Endothelial cell of umbilical vein (primary cell): Measurements from ENCODE around the gene SDF2. TPM values are rescaled to one million over a fixed set of nuclear protein-coding genes. Genes with fewer than 3 reads are reported as not detected.

ENCODE experiments used
- BruUV-seq: library from RNA; stranded (reverse); fragments of 400-500 nt; replicated peaks from 2 replicates; lab custom pipeline; 2021; lab: Mats Ljungman, UMichigan
- CTCF ChIA-PET: fragments of 300-600, 350-600 bp; sonication (Branson Sonifier 250); formaldehyde crosslinking; loops from one replicate; lab custom pipeline; 2021; ENCODE audit warnings: antibody characterized with exemption, inconsistent platforms; lab: Charles Lee
- POLR2A ChIA-PET: fragments of 300-600, 350-600 bp; sonication (Branson Sonifier 250); formaldehyde crosslinking; loops from one replicate; lab custom pipeline; 2021; ENCODE audit warnings: antibody characterized with exemption, inconsistent platforms; lab: Charles Lee
- DNase-seq: peaks from one replicate; pipeline ENCODE4 v3.0.0-alpha.2; 2011; ENCODE audit warnings: low read depth, low spot score
- FAIRE-seq: peaks from 2 replicates; lab custom pipeline; 2011; peaks lifted over from hg19 to GRCh38; lab: Jason Lieb, UNC
- H2AFZ ChIP-seq: 2 replicates; pipeline ENCODE4 v1.6.0; 2012; ENCODE audit warnings: low read depth, low read length, control low read depth, inconsistent platforms
- H3K27ac ChIP-seq: 2 replicates; pipeline ENCODE4 v1.5.1; 2011; ENCODE audit warnings: low read depth, mild to moderate bottlenecking, control low read depth, low read length, moderate library complexity; ENCODE audit not compliant: insufficient read depth
- H3K27me3 ChIP-seq, 2 experiments: 2 replicates each; pipeline versions ENCODE4 v1.6.0 to v1.6.1; 2011; ENCODE audit warnings: low read length in 2 of 2, mixed read lengths in 1 of 2; ENCODE audit not compliant: control insufficient read depth in 2 of 2, insufficient read depth in 2 of 2
- H3K36me3 ChIP-seq, 2 experiments: 2 replicates in 1 of 2; 3 replicates in 1 of 2; pipeline ENCODE4 v1.5.1; 2011; ENCODE audit warnings: low read length in 2 of 2, mild to moderate bottlenecking in 1 of 2, moderate library complexity in 1 of 2; ENCODE audit not compliant: control insufficient read depth in 2 of 2, insufficient read depth in 2 of 2; ENCODE audit errors: extremely low read depth in 1 of 2
- H3K4me1 ChIP-seq: 3 replicates; pipeline ENCODE4 v1.5.1; 2011; ENCODE audit warnings: mild to moderate bottlenecking, low read length; ENCODE audit not compliant: control insufficient read depth, insufficient read depth; ENCODE audit errors: extremely low read depth
- H3K4me2 ChIP-seq: 2 replicates; pipeline ENCODE4 v1.6.1; 2011; ENCODE audit warnings: low read length, control low read depth, mixed read lengths; ENCODE audit not compliant: insufficient read depth
- H3K4me3 ChIP-seq, 3 experiments: fragments of 200-600 bp in 1 of 3; sonication (generic), shearing (Covaris generic) in 1 of 3; replicated peaks in 1 of 3; 2 replicates each; pipeline ENCODE4 v1.5.1; 2011 to 2016; ENCODE audit warnings: control low read depth in 3 of 3, low read length in 3 of 3, mild to moderate bottlenecking in 2 of 3, inconsistent platforms in 1 of 3, low read depth in 1 of 3, moderate library complexity in 1 of 3; ENCODE audit not compliant: insufficient read depth in 1 of 3
- H3K79me2 ChIP-seq: 2 replicates; pipeline ENCODE4 v1.6.0; 2012; ENCODE audit warnings: low read length, inconsistent platforms; ENCODE audit not compliant: control insufficient read depth, insufficient read depth
- H3K9ac ChIP-seq: replicated peaks from 2 replicates; pipeline ENCODE3; 2011; ENCODE audit warnings: low read length, control low read depth; ENCODE audit not compliant: insufficient read depth; ENCODE audit errors: extremely low read depth
- H3K9me1 ChIP-seq: replicated peaks from 3 replicates; pipeline ENCODE4 v1.6.0; 2011; ENCODE audit warnings: mild to moderate bottlenecking, low read length; ENCODE audit not compliant: control insufficient read depth, insufficient read depth; ENCODE audit errors: extremely low read depth
- H3K9me3 ChIP-seq: replicated peaks from 2 replicates; pipeline ENCODE4 v1.5.1; 2012; ENCODE audit warnings: low read length, inconsistent platforms; ENCODE audit not compliant: control insufficient read depth, insufficient read depth
- H4K20me1 ChIP-seq: replicated peaks from 2 replicates; pipeline ENCODE3; 2011; ENCODE audit warnings: mild to moderate bottlenecking, low read length; ENCODE audit not compliant: control insufficient read depth, insufficient read depth; ENCODE audit errors: extremely low read depth
- EZH2 ChIP-seq: IDR thresholded peaks from 2 replicates; pipeline ENCODE4 v1.6.1; 2012; ENCODE audit warnings: borderline replicate concordance, low read depth, mild to moderate bottlenecking, moderate library complexity, low read length, inconsistent platforms; ENCODE audit not compliant: severe bottlenecking
- FOS ChIP-seq: IDR thresholded peaks from 2 replicates; pipeline ENCODE4 v1.6.1; 2011; ENCODE audit warnings: mild to moderate bottlenecking, low read length, moderate library complexity, borderline replicate concordance; ENCODE audit not compliant: insufficient read depth
- GATA2 ChIP-seq: IDR thresholded peaks from 2 replicates; pipeline ENCODE4 v1.7.0; 2011; ENCODE audit warnings: low read depth, mild to moderate bottlenecking, moderate library complexity, mixed read lengths, low read length; ENCODE audit not compliant: insufficient read length, insufficient read depth
- JUN ChIP-seq: IDR thresholded peaks from 2 replicates; pipeline ENCODE4 v1.6.1; 2011; ENCODE audit warnings: borderline replicate concordance, low read depth; ENCODE audit not compliant: insufficient read length, insufficient read depth
- MYC ChIP-seq: IDR thresholded peaks from one replicate; pipeline ENCODE4 v1.6.1; 2011; ENCODE audit warnings: mild to moderate bottlenecking, low read depth, low read length
- POLR2A ChIP-seq: IDR thresholded peaks from 2 replicates; pipeline ENCODE4 v1.6.1; 2012; ENCODE audit warnings: low read depth, mild to moderate bottlenecking, control low read depth, low read length
- POLR2AphosphoS5 ChIP-seq: IDR thresholded peaks from 2 replicates; pipeline ENCODE4 v1.6.1; 2012; ENCODE audit warnings: low read depth, mild to moderate bottlenecking, control low read depth, low read length, moderate library complexity; ENCODE audit not compliant: insufficient read depth
- dilution Hi-C: fragments of 300-500 bp; cut with MboI; formaldehyde crosslinking; loops from one replicate; pipeline ENCODE4 v1.15.0; 2019; ENCODE audit warnings: low sequenced_read_pairs; ENCODE audit not compliant: extremely low pct_ligation_motif_present
- intact Hi-C: fragments of 100-400 bp; cut with micrococcal nuclease; formaldehyde crosslinking; loops from one replicate; pipeline ENCODE4 v1.10.0; 2022
- polyA plus RNA-seq, 4 experiments: library from polyadenylated mRNA; depleted of rRNA in 3 of 4; stranded (reverse) in 3 of 4; unstranded in 1 of 4; fragments of >200 nt; gene quantifications; 2 replicates each; pipeline versions ENCODE4 v1.2.1 to v1.2.3, GENCODE V29; 2011 to 2012; ENCODE audit warnings: missing spikeins in 1 of 4
- total RNA-seq: library from RNA; stranded (reverse); gene quantifications from 2 replicates; pipeline ENCODE4 v1.2.3, GENCODE V29; 2021
- TF ChIP-seq, protein P1 (sequence below), 2 donors: IDR thresholded peaks; 1 replicate in 1 of 2; 2 replicates in 1 of 2; pipeline ENCODE4 v1.5.1; 2011; ENCODE audit warnings: low read length in 2 of 2, mild to moderate bottlenecking in 2 of 2, moderate library complexity in 2 of 2, control low read depth in 1 of 2, inconsistent platforms in 1 of 2, low read depth in 1 of 2; ENCODE audit not compliant: insufficient read depth in 1 of 2; ENCODE audit errors: extremely low read depth in 1 of 2
- TF ChIP-seq, protein P2 (sequence below): IDR thresholded peaks from 2 replicates; pipeline ENCODE4 v1.6.1; 2011; ENCODE audit not compliant: insufficient read depth, insufficient read length

SDF2 gene
- total and polyA plus RNA-seq, 2 donors (not counting 3 experiments of a cell fraction or from before 2014, with no cell fraction given), result 52.6 to 77.9 TPM

DNA sequence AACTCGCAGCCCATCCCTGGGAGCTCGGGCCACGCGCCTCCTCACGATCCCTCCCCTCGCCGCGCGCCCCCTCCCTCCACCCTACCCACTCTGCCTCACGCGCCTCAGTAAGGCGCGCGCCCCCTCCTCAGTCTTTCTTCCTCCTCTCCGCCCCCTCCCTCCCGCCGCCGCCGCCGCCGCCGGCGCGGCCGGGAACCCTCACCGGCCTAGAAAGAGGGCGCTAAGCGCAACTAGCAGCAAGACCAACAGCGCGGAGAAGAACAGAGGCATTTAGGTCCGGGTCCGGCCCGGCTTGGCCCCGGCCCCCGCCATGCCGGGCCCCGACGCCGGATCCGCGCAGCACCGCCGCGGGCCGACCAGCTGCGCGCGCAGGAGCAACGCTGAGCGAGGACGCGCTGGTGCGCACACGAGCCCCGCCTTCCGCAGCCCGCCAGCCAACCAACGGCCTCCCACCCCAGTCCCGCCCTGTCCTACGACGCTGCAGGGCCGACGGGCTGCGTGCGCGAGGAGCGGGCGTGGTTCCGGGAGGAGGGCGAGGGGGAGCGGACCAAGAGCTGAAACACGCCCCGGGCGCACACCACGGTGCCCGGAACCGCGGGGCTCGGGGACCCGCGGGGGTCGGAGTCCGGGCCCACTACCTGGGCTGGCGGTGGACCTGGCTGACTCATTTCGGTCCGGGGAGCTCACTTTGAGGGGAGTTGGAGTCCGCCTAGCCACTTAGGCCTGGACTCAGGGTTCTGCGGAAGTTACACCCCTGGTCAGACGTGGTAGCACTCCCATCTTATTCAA lies 16.7 kb downstream of the SDF2 start, which contains the start of gene BLTP2:
TSS of gene BLTP2 (minus strand) at position 372 of the 789 bp plus-strand sequence. CDS start at position 270, 102 bp downstream.
- peak within 1 kb of the TSS; percentile 36 for H3K27ac ChIP-seq
- H3K36me3 ChIP-seq, result peaks cover 22 to 25% of the 10 kb centered on the region in 2 experiments
- dilution Hi-C loops, result no loop called here
- no peaks in the 10 kb centered on the region for H3K27me3 ChIP-seq
- peak within 1 kb of the TSS; percentile 84 for H3K4me2 ChIP-seq
- H3K4me1 ChIP-seq, result peaks cover 23% of the 10 kb centered on the region
- intact Hi-C loops, result loop anchor here (5.0 kb wide), 1 partner anchor 72 kb away; the partner anchor contains the start of genes RAB34 and RPL23A
- peaks cover 25% of the 10 kb centered on the region for H3K79me2 ChIP-seq
- DNase-seq (peak; percentile 95), FAIRE-seq (peak; percentile 83)
- H3K9me1 ChIP-seq, result no peaks in the 10 kb centered on the region
- ChIA-PET CTCF (interaction anchor here (0.8 to 2.2 kb wide), 6 partner anchors 13 to 105 kb away, joined by 3 to 13 read pairs (median 4); partner anchors contain the start of genes SDF2 and SUPT6H), POLR2A (interaction anchor here (0.5 to 1.0 kb wide), 2 partner anchors 11 to 1026 kb away, joined by 3 to 9 read pairs; no protein-coding TSS in a partner anchor)
- H4K20me1 ChIP-seq, result no peaks in the 10 kb centered on the region
- no peaks in the 10 kb centered on the region for H3K9me3 ChIP-seq
- no TSS peak for BruUV-seq
- TF ChIP-seq EZH2, result no peak
- TF ChIP-seq FOS, result no peak
- no peak for TF ChIP-seq MYC
- TF ChIP-seq, protein P1, sequence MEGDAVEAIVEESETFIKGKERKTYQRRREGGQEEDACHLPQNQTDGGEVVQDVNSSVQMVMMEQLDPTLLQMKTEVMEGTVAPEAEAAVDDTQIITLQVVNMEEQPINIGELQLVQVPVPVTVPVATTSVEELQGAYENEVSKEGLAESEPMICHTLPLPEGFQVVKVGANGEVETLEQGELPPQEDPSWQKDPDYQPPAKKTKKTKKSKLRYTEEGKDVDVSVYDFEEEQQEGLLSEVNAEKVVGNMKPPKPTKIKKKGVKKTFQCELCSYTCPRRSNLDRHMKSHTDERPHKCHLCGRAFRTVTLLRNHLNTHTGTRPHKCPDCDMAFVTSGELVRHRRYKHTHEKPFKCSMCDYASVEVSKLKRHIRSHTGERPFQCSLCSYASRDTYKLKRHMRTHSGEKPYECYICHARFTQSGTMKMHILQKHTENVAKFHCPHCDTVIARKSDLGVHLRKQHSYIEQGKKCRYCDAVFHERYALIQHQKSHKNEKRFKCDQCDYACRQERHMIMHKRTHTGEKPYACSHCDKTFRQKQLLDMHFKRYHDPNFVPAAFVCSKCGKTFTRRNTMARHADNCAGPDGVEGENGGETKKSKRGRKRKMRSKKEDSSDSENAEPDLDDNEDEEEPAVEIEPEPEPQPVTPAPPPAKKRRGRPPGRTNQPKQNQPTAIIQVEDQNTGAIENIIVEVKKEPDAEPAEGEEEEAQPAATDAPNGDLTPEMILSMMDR (IDR thresholded peaks at IDR 0.05; ENCODE audit: extremely low read depth in 1 of 2, insufficient read depth in 1 of 2, low read depth in 1 of 2, low read length in 2 of 2), result no peak
- TF ChIP-seq, protein P2, sequence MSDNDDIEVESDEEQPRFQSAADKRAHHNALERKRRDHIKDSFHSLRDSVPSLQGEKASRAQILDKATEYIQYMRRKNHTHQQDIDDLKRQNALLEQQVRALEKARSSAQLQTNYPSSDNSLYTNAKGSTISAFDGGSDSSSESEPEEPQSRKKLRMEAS, result peak; percentile 64
- peak; percentile 90 for TF ChIP-seq POLR2AphosphoS5
- no peak for TF ChIP-seq JUN
- TF ChIP-seq POLR2A, result peak; percentile 93
- no peak for TF ChIP-seq GATA2
- H3K4me3 ChIP-seq, result peak within 1 kb of the TSS; percentile 54 to 77 (median 71)
- H2AFZ ChIP-seq, result peak within 1 kb of the TSS; percentile 67
- H3K9ac ChIP-seq, result peak within 1 kb of the TSS; percentile 64
